NOMO-1 treated with DMSO at 0.1 percent for 48 hours (cell line): Measurements from ENCODE around the gene TTC13.

ENCODE experiments used
- DNase-seq: peaks from one replicate; lab custom pipeline; 2025; ENCODE audit not compliant: unreplicated experiment; lab: John Stamatoyannopoulos, UW

TTC13 gene

GRCh38 chr1:230909974-230910754 lies 68.5 kb downstream of the TTC13 start:
- no peak for DNase-seq

- no peak for DNase-seq
These were observed 71.0 kb downstream of the TTC13 start for GRCh38 chr1:230907472-230908205.

- DNase-seq: no peak
These were observed 72.4 kb downstream of the TTC13 start for GRCh38 chr1:230906226-230906625.

GRCh38 chr1:230905733-230906132 lies 72.9 kb downstream of the TTC13 start:
- no peak for DNase-seq

GRCh38 chr1:230902349-230902923 lies 76.2 kb downstream of the TTC13 start:
- DNase-seq: no peak

GRCh38 chr1:230901671-230902070 lies 77.0 kb downstream of the TTC13 start:
- DNase-seq: no peak

GRCh38 chr1:230900984-230901383 lies 77.7 kb downstream of the TTC13 start:
- DNase-seq: no peak

- no peak for DNase-seq
These were observed 78.8 kb downstream of the TTC13 start for GRCh38 chr1:230899841-230900251.

- no peak for DNase-seq
These were observed 79.9 kb downstream of the TTC13 start for GRCh38 chr1:230898748-230899147.

- no peak for DNase-seq
These were observed 80.5 kb downstream of the TTC13 start for GRCh38 chr1:230898144-230898543.

- no peak for DNase-seq
These were observed 81.9 kb downstream of the TTC13 start for GRCh38 chr1:230896779-230897178.

GRCh38 chr1:230895452-230895851 lies 83.2 kb downstream of the TTC13 start:
- no peak for DNase-seq

GRCh38 chr1:230894664-230895063 lies 84.0 kb downstream of the TTC13 start:
- DNase-seq: no peak

- DNase-seq: no peak
These were observed 84.6 kb downstream of the TTC13 start for GRCh38 chr1:230894032-230894431.

- no peak for DNase-seq
These were observed 86.6 kb downstream of the TTC13 start for GRCh38 chr1:230892018-230892491.

GRCh38 chr1:230891413-230891812 lies 87.2 kb downstream of the TTC13 start:
- DNase-seq: no peak

GRCh38 chr1:230884646-230885045 lies 94.0 kb downstream of the TTC13 start:
- DNase-seq: no peak

- DNase-seq: no peak
These were observed 94.7 kb downstream of the TTC13 start for GRCh38 chr1:230883967-230884366.

GRCh38 chr1:230879778-230880177 lies 98.9 kb downstream of the TTC13 start:
- no peak for DNase-seq

- no peak for DNase-seq
These were observed 100.1 kb downstream of the TTC13 start for GRCh38 chr1:230878591-230878990.

GRCh38 chr1:230877924-230878590 lies 100.6 kb downstream of the TTC13 start:
- no peak for DNase-seq
